NCI-H2227 (cell line): Measurements from ENCODE around the gene DOK3.
A peak's percentile ranks its signal among the peaks of the same experiment; 100 is the strongest.

ENCODE experiments used
- DNase-seq: peaks from one replicate; lab custom pipeline; 2025; ENCODE audit not compliant: unreplicated experiment; lab: John Stamatoyannopoulos, UW

Gene DOK3

DNA sequence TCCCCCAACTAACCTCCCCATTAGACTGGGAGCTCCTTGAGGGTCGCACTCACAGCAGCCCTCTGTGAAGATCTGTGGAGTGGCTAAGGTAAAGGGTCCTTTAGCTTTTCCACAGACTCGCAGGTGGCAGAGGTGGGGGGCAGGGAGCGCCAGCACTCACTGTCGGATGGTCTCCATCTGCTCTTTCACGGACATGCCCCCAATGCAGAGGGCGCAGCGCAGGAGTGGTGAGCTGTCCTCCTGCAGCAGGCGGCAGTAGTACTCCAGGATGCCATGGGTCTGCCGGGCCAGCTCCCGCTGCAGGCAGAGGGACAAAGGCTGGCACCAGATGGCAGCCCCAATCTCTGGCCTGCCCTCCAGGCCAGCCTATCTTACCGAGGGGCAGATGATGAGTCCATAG is 4.9 kb upstream of the DOK3 start:
- DNase-seq = no peak

DNA sequence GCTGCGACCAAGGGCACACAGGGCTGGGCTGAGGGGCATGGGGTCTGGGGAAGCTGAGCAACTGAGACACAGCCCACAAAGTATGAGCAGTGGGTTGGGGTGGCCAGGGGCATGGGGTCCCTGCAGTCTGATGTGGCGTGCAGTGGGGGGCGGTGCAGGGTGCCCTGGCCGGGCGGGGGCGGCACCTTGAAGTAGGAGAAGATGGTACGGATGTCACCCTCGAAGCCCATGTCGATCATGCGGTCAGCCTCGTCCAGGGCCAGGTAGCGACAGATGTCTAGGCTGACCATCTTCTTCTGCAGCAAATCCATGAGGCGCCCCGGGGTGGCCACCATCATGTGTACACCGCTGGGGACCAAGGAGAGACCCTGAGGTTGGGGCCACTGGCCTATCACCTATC is 3.9 kb upstream of the DOK3 start:
- DNase-seq = no peak

DNA sequence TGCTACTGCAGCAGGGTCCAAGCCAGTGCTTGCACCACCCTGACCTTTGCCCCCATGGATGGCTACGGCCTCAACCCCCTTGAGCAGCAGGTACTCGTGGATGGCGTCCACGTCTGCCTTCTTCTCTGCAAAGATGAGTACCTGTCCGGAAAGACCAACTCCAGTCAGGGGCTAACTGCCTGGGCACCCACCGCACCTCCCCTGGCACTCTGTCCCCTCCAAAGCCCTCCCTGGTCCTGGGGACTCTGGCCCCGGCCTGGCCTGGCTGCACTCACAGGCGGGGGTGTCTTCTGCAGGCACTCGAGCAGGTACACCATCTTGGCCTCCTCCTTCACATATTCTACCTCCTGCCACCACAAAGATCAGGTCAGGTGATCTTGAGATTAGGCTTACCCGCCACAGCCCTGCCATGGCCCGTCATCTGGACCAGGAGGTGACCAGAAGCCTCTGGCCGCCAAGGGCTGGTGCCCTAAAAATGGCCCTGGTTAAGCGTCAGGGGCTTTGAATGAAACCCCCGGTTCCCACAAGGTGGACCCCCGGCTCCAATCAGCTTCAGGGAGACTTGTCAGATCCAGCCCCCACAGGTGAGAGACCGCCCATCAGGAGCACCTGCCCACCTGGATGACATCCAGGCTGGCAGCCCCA is 3.2 kb upstream of the DOK3 start:
- no peak for DNase-seq

DNA sequence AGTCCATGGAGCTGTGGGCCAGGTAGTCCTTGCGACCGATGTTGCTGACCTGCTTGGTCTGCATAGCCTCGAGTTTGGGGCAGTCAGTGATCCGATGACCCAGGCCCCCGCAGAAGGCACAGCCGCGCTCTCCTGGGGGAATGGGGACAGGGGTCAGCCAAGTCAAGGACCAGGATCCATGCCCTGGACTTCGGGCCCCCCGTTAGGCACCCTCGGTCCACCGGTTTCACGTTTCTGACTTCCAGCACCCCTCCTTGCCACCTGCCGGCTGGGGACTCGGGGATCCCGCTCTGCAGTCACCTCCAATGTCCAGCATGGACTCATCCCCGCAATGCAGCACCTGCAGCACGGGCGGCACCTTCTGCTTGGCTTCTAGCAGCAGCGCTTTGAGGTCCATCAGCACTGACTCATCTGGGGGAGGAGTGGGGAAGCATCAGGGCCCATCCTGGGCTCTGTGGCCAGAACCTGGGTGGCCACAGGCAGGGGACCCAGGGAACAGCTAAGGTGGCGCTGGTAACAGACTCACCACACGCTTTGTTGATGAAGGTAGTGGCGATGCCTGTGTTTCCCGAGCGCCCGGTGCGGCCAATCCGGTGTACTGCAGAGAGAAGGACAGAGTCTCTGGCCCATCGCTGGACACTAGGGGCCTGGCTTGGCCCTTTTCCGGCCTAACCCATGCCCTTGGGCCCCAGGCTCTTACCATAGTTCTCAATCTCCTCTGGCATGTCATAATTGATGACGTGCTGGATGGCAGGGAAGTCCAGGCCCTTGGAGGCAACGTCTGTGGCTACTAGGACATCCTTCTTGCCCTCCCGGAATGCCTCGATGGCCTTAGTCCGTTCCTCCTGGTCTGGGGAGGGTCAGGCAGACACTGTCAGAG is 2.4 kb upstream of the DOK3 start:
- no peak for DNase-seq

DNA sequence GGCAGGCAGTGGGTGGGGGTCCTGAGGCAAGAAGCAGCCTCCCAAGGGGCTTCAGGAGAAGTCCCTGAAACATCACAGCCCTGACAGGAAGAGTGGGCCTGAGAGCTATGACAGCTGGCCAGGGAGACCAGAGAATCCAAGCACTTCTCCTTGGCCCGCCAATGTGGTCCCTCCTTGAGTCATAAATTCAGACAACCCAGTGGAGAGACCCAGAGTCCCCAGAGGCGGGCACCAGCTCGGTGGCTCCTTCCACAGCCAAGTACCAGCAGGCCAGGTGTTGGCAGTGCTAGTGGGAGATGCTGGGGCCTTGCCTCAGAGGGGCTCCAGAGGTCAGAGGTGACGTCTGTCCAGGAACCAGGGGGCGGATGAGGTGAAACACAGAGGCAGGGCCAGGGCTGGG is 1.6 kb upstream of the DOK3 start:
- no peak for DNase-seq

DNA sequence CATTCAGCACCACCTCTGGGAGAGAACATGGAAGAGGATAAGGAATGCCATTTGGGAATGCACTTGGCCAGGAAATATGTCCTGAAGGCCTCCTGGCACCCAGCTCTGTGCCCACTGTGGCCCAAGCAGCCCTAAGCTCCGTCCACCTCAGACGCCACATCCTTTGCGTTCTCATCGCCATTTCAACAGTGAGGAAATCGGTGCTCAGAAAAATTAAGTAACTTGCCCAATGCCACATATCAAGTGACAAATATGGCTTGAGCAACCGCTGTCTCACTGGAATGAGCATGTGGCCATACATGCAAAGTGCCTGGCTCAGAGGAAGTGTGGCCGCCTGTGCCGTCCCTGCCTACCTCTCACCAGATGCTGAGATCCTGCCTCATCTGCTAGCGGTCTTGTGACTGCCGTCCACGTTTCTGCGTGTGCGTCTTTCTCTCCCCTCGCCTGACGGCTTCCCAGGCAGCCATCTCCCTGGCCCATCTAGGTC is 984 bp upstream of the DOK3 start:
- no peak for DNase-seq

DNA sequence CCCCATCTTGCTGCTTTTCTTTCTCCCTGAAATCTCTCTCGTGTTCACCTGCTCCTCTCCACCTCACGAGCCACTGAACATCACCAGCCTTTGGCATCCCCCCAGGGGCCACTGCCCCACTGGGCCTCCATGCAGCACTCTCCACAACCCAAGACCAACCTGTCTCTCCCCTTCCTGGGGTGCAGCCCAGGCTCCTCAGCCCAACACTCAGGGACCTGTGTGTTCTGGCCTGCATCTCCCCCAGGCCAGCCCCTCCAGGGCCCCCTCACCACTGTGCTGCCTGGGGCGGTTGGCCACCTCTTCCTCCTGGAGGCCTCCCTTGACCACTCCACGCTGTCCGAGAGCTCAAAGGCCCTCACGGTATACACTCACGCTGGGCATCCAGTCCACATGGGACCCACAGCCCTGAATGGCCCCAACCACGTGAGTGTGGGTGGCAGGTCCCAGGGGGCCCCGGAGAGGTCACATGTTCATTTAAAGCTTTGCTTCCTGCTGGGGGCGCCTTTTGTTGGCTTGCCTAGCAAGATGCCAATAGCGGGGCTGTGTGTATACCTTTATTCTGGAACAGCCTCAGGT is 453 bp upstream of the DOK3 start:
- no peak for DNase-seq

DNA sequence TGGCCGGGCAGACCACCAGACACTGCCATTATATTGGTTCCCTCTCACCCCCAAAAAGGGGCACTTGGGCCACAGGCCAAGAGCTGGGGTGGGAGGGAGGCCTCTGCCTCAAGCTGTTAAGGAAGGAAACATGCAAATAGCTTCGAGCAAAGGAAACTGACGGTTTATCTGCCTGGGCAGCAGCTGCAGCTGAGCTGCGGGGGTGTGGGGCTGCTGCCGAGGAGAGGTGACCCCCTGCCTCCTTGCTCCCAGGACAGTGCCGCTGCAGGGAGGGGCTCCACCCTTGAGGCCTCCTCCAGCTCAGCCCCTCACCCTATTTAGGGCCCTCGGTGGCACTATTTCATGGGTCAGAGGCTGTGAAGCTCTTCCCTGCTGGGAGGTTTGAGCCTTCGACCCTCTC is 789 bp downstream of the DOK3 start:
- DNase-seq = no peak

DNA sequence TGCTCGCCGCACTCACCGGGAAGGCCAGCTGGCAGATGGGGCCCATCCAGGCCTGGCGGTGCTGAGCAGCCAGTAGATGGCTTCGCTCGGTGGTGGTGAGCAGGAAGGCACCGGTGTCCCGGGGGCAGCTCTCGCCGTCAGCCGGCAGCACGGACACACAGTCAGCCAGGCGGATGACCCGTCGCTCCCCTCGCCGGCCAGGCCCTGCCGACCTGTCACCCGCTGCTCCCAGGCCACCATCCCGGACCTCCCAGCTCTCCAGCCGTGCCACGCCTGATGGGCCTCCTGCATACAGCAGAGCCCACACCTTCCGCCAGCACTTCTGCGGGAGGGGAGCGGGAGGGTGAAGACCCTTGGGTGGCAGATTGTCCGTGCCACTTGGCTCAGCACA is 1.4 kb downstream of the DOK3 start:
- DNase-seq = no peak

DNA sequence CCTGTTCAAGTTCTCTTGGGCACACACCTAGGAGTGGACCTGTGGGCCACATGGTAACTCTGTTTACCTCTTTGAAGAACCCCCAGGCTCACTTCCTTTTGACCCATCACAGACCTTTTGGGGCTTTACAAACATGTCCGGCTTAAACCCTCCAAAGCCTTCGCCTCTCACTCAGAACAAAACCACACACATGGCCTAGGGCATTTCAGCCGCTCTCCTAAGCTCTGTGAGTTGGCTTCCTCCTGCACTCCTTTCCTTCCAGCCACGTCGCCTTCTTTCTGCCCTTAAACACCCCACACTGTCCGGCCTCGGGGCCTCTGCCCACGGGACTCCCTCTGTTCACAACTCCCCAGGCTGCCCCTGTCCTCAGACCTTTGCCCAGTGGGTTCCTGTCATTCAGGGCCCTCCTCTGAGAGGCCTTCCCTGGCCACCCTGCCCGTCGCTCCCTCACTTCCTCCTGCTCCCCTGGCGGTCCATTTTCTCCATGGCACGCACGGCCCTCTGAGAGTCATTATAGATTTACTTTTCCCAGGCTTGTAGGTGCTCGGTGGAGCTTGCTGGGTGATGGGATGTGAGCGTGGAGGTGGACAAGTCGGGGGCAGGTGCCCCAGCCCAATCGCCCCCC is 1.9 kb downstream of the DOK3 start:
- no peak for DNase-seq

DNA sequence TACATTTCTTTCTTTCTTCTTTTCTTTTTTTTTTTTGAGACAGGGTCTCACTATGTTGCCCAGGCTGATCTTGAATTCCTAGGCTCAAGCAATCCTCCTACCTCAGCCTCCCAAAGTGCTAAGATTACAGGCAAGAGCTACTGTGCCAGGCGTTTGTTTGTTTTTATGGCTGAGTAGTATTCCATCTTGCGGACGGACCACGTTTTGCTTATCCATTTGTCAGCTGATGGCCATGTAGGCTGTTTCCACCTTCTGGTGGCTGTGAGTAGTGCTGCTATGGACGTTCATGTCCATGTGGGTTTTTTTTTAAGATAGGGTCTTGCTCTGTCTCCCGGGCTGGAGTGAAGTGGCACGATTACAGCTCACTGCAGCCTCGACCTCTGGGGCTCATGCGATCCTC is 2.5 kb downstream of the DOK3 start:
- no peak for DNase-seq

DNA sequence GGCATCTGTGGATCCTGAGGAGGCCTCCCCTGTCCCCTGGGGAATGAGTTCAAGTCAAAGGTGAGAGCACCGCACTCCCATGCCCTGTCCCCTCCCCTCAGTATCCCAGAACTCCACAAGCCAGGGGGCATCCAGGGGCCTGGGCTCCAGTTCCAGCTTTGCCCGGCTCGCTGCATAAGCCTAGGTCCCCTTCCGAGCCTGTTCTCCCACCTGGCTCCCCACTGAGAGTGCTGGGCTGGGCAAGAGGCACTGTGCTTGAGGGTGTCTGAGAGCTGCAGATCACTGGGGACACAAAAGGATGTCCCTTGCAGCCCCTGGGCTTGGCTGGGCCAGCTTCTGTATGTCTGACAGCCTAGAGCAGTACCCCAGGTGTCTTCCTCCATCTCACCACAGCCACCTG is 4.6 kb downstream of the DOK3 start:
- DNase-seq = no peak

DNA sequence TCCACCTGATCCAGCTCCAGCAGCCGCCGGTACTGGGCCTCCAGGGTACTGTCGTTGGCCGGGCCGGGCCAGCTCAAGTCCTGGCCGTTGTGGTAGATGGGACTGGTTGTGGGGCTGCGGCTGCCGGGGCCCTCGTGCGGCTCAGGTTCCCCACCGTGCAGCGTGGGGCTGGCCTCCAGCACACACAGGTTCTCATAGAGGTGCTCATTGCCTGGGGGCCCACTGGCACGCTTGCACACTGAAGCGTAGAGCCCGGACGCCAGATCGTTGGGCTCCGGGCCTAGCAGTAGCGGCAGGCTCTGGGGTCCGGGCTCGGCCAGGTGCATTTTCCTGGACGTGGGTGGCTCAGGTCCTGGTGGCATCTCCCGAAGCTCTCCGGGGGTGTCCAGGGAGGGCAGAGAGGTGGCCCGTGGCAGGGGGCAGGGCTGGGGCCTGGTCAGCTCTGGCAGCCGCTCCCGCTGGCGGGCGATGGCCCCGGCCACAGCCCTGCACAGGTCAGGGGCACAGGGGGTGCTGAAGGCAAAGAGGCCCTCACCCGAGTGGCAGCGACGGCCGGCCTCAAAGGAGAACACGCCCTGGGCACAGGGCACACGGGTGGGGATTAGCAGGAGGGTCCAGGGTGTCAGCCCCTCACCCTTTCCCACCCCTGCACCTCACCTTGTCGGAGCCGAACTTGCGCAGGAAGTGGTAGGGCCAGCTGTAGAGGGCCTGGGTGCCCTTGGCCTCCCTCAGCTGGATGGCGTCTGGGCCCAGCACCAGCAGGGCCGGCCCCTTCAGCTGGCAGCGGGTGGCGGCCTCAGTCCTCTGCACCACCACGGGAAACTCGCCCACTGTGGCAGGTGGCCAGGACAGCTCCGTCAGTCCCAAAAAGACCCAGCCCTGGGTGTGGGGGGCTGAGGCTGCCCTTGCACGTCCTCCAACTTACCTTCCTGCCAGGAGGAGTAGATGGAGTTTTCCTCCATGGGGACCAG is 5.3 kb downstream of the DOK3 start:
- DNase-seq = no peak

DNA sequence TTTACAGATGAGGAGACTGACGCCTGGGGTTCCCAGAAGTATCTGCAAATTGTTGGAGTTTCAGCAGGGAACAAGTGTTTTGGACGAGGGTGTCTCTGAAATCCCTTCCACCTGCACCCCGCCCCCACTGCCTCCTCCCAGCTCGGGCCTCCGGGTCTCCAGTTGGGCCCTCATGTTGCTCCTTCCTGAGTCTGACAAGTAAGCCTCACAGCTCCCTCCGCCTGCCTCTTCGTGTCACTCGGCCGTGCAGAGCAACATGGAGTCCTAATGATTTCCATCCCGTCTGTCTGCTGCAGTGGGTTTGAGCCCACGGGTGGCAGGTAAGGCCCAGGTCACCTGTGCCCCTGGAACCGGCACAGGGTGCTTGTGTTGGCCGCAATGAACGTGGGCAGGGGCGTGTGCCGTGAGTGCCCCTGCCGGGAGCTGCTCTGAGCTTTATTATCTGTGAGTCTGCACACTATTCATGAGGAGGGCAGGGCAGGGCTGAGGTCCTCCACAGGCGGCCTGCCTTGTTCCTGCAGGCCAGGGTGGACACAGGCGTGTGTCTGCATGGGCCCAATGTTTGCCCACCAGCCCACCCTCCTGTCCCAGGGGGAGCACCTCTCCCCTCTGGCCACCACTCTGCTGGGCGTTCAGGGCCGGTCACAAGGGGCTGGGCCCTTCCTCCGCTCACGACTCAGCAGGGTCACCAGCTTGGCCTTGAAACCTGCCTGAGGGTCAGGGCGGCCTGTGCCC is 6.1 kb downstream of the DOK3 start:
- no peak for DNase-seq

DNA sequence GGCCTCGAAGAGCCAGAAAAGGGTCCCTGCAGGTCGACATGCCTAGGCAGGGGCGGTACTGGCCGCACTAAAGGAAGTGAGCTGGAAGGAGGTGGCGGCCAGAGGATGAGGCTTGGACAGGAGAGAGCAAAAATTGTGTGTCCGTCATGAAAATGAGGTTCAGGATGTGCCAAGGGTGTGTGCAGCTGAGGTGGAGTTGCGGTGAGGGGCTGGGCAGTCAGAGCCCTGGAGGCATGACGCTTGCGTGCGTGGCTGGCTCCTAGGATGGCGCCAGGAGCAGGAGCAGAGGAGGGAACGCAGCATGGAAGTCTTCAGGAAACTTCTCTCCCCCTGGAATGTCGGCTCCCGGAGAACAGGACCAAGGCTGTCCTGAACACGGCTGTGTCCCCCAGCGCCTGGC is 6.7 kb downstream of the DOK3 start:
- no peak for DNase-seq

DNA sequence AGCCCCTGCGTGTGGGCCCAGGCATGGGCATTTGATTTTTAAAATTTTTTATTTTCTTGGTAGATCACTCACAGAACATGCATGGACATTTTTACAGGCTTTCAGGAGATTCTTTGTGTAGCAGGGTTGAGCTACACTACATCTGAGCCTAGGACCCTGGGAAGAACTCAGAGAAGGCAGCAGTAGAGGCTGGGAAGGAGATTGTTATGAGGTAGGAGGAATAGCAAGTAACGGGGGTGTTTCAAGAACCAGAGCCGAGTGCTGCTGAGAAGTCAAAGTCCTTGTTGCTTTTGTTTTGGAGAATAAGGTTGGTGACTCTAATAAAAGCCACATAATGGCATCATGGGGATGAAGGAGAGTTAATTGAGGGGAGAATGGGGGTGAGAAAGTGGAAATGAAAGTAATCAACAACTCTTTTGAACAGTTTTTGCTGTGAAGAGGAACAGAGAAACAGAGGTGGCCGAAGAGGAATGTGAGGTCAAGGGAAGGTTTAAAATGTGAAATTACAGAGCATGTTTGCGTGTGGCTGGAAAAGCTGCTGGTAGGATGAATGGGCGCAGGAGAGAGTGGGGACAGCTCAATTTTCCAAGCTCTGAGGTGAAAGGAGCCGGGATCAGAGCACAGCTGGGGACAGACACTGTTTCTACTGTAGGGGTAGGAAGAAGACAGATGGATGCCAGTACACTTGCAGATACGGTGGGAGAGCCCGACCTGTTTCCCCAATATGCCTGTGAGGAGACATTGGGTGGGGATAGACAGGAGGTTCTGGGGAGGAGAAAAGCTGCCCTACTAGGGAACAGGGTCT is 7.5 kb downstream of the DOK3 start:
- DNase-seq = no peak

DNA sequence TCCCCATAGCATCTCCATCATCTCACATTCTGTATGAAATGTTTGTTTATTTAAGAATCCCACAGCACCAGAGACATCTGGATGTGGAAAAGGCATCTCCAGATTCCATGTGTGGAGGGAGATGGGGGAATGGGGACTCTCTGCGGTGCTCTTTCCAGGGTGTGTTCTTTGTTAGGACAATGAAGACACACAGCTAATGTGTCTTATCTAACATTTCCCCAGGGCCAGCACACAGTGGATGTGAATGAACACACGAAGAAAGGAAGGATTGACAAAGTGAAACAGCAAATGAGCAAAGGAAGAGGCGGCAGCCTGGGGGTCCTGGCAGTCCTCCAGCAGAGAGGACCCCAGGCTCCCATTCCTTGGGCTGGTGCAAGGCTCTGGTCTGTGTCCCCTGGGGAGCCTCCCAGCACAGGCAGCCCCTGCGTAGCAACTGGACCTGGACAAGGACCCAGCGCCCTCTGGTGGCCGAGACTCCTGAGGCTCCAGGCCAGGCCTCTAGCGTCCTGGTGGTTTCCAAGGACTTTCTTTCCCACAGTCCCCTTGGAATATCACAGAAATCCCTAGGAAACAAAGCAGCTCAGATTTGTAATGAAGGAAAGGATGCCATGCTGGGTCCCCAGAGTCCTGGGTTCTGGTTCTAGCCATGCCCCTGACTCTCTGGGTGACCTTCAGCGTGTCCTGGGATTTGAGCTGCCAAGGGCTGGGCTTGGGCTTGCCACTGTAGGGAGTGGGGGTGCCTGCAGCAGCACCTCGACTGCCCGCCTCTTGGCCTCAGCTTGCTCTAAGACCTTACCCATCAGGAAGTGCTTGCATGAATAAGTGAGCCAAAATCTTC is 8.7 kb downstream of the DOK3 start:
- DNase-seq = peak; percentile 79

DNA sequence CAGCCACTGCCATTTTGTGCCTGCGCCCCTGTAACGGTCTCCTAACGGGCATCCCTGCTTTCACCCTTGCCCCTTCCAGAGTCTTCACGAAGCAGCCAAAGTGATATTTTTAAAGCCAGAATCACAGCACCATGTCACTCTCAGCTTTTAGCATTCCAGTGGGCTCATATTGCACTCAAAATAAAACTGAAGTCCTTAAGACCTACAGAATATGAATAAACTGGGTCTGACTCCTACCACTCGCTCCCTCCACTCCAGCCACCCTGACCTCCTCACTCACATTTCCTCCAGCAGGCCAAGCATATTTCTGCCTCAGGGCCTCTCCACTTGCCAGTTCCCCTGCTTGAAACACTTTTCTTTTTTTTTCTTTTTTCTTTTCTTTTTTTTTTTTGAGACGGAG is 9.8 kb downstream of the DOK3 start:
- DNase-seq = no peak
